Peyer's patch (tissue), 4 donors: Measurements from ENCODE around the gene TMPRSS3.

Experiments
- CTCF ChIP-seq, 6 experiments: fragments of 450-650 bp in 4 of 6; fragments of 200-600 bp in 2 of 6; sonication (generic) in 1 of 6; IDR thresholded peaks; one replicate each; pipeline ENCODE4 v1.5.1; 2017 to 2019; ENCODE audit warnings: antibody characterized with exemption in 6 of 6, mild to moderate bottlenecking in 3 of 6, moderate library complexity in 1 of 6
- POLR2A ChIP-seq, 2 donors: fragments of 450-650 bp; IDR thresholded peaks; one replicate each; pipeline ENCODE4 v1.5.1; 2017; ENCODE audit warnings: antibody characterized with exemption in 2 of 2, mild to moderate bottlenecking in 2 of 2, moderate library complexity in 2 of 2

- no peak for TF ChIP-seq CTCF (IDR thresholded peaks at IDR 0.05)
- TF ChIP-seq POLR2A (IDR thresholded peaks at IDR 0.05) = no peak
These were observed 56.8 kb downstream of the TMPRSS3 start for GRCh38 chr21:42338729-42339715.
